Fibroblast of the aortic adventitia (primary cell): ENCODE data around the gene ZNF354B. TPM values are rescaled to one million over a fixed set of nuclear protein-coding genes. Genes with fewer than 3 reads are reported as not detected.

ENCODE experiments used
- DNase-seq: peaks from one replicate; pipeline ENCODE4 v3.0.0-alpha.2; 2010; ENCODE audit warnings: low read depth
- H3K4me3 ChIP-seq: 2 replicates; pipeline ENCODE4 v1.5.1; 2011; ENCODE audit warnings: low read depth, mild to moderate bottlenecking, control low read depth, low read length, moderate library complexity
- CTCF ChIP-seq: IDR thresholded peaks from 2 replicates; pipeline ENCODE4 v1.5.1; 2011; ENCODE audit warnings: mild to moderate bottlenecking, low read length, control low read depth, inconsistent platforms; ENCODE audit not compliant: insufficient read depth
- small RNA-seq: library from RNA; depleted of rRNA; stranded (forward); fragments of <200 nt; gene quantifications from one replicate; pipeline ENCODE3, GENCODE V24; 2012
- total RNA-seq: library from RNA; depleted of rRNA; stranded (reverse); fragments of >200 nt; gene quantifications from 2 replicates; pipeline ENCODE4 v1.2.3, GENCODE V29; 2012; ENCODE audit warnings: low replicate concordance

Gene ZNF354B
- total RNA-seq, 1 donor = 9.8 TPM

GRCh38 chr5:178931846-178932760, 72.3 kb downstream of the ZNF354B start:
- H3K4me3 ChIP-seq = no peak overlapping the region
- DNase-seq = no peak
- no peak for TF ChIP-seq CTCF

Small RNAs within 50 kb of the gene (small RNA-seq; reads per million reads assigned to genes)
- gene AC126915.2 = not detected
- not detected for gene AC126915.3

Other genes starting within 250 kb of the ZNF354B start
- 30.8 and 36.0 TPM in 2 replicates for gene CLK4, start 232.9 kb upstream of the ZNF354B start, total RNA-seq
- gene ZNF354A, start 129.3 kb upstream of the ZNF354B start, total RNA-seq = 8.2 and 23.1 TPM in 2 replicates
- 0.36 and 2.7 TPM in 2 replicates for gene ZFP2, start 36.0 kb downstream of the ZNF354B start, total RNA-seq
- gene ZNF454, start 81.2 kb downstream of the ZNF354B start, total RNA-seq = 0.18 and 3.0 TPM in 2 replicates
- not detected in 2 replicates for gene GRM6, start 135.4 kb downstream of the ZNF354B start, total RNA-seq
- 3.9 and 5.2 TPM in 2 replicates for gene ZNF879, start 163.9 kb downstream of the ZNF354B start, total RNA-seq
- 8.6 and 10.5 TPM in 2 replicates for gene ZNF354C, start 200.4 kb downstream of the ZNF354B start, total RNA-seq